HG03565 (cell line): ENCODE data around the gene CARMIL3.
"Not testable (repeated sequence)": the region's sequence is repeated elsewhere in the genome, so short reads cannot be mapped to it uniquely, and the experiment has no call there.

Source experiments
- ATAC-seq: cut with Tn5 transposase; IDR thresholded peaks from one replicate; pipeline ENCODE4 v1.9.1; 2021; ENCODE audit warnings: mild to moderate bottlenecking, moderate library complexity; ENCODE audit not compliant: unreplicated experiment

The CARMIL3 gene, protein sequence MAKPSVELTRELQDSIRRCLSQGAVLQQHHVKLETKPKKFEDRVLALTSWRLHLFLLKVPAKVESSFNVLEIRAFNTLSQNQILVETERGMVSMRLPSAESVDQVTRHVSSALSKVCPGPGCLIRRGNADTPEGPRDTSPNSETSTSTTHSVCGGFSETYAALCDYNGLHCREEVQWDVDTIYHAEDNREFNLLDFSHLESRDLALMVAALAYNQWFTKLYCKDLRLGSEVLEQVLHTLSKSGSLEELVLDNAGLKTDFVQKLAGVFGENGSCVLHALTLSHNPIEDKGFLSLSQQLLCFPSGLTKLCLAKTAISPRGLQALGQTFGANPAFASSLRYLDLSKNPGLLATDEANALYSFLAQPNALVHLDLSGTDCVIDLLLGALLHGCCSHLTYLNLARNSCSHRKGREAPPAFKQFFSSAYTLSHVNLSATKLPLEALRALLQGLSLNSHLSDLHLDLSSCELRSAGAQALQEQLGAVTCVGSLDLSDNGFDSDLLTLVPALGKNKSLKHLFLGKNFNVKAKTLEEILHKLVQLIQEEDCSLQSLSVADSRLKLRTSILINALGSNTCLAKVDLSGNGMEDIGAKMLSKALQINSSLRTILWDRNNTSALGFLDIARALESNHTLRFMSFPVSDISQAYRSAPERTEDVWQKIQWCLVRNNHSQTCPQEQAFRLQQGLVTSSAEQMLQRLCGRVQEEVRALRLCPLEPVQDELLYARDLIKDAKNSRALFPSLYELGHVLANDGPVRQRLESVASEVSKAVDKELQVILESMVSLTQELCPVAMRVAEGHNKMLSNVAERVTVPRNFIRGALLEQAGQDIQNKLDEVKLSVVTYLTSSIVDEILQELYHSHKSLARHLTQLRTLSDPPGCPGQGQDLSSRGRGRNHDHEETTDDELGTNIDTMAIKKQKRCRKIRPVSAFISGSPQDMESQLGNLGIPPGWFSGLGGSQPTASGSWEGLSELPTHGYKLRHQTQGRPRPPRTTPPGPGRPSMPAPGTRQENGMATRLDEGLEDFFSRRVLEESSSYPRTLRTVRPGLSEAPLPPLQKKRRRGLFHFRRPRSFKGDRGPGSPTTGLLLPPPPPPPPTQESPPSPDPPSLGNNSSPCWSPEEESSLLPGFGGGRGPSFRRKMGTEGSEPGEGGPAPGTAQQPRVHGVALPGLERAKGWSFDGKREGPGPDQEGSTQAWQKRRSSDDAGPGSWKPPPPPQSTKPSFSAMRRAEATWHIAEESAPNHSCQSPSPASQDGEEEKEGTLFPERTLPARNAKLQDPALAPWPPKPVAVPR (N-terminal part only)

GRCh38 chr14:24051789-24052655, at the start of gene CARMIL3:
Gene CARMIL3 (plus strand): TSS chr14:24052009. CDS start chr14:24052154, 145 bp downstream.
- ATAC-seq, result no peak

GRCh38 chr14:24006471-24006816, 45.4 kb upstream of the CARMIL3 start:
- not testable (repeated sequence) for ATAC-seq

GRCh38 chr14:24006817-24007652, 44.8 kb upstream of the CARMIL3 start:
- ATAC-seq, result peak; percentile 76

DNA sequence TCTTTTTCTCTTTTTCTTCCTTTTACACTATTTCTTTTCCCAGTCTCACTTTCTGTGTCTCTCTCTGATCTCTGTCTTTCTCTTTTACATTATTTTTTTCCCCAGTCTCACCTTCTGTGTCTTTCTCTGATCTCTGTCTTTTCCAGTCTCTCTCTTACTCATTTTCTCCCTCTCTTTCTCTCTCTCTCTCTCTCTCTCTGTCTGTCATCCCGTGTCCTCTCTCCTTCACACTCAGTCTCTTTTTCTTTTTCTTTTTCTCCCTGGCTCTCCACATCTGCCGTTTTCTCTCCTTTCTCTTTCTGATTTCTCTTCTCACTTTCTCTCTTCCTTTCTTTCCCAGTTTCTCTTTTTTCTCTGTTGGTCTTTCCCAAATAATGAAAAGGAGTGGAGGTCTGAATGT, 40.8 kb upstream of the CARMIL3 start:
- no peak for ATAC-seq

- not testable (repeated sequence) for ATAC-seq
Observed at GRCh38 chr14:24012726-24013273, 39.0 kb upstream of the CARMIL3 start.

DNA sequence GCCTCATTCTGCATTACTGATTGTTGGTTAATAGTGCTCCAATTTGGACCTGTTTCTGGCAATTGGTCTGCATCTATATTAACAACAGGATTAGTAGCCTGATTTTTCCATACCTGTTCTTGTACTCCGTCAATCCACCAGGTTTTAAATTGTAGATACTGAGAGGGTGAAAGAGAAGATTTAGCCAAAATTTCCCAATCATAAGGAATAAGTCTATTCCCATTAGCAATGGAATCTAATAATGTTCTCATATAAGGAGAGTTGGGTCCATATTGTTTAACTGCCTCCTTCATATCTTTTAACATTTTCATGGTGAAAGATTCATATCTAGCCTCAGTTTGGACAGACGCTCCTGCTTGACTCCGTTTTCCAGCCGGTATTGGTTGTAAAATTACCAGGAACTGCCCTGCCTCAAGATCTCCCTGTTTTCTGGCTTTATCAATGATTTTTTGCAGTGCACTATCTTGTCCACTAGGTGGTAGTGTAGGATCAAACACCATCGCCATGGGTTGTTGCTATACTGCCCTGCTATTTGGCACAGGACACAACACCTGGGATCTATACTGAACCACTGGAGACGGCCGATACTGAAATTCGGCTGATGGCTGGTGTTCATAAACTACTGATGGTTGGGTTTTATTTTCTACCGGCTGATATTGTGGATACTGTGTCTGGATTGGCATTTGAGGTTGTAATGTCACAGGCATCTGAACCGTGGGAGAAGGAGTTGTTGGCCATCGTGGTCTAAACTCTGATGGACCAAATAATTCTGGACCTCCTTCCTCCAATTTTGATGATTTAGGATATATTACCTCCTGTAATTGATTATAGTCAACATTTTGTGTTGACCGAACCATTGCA, 37.9 kb upstream of the CARMIL3 start:
- no peak for ATAC-seq

DNA sequence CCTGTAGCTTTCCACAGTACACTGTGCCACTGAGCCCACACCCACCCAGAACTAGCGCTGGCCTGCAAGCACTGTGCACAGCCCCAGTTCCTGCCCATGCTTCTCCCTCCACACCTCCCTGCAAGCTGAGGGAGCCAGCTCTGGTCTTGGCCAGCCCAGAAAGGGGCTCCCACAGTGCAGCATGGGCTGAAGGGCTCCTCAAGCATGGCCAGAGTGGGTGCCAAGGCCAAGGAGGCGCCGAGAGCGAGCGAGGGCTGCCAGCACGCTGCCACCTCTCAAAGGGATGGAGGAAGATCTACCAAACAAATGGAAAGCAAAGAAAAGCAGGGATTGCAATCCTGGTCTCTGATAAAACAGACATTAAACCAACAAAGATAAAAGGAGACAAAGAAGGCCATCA, 36.1 kb upstream of the CARMIL3 start:
- not testable (repeated sequence) for ATAC-seq

DNA sequence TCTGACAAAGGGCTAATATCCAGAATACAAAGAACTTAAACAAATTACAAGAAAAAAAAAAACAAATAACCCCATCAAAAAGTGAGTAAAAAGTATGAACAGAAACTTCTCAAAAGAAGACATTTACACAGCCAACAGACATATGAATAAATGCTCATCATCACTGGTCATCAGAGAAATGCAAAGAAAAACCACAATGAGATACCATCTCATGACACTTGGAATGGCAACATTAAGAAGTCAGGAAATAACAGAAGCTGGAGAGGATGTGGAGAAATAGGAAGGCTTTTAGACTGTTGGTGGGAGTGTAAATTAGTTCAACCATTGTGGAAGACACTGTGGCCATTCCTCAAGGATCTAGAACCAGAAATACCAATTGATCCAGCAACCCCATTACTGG, 32.8 kb upstream of the CARMIL3 start:
- not testable (repeated sequence) for ATAC-seq

GRCh38 chr14:24019944-24020343, 31.9 kb upstream of the CARMIL3 start:
- not testable (repeated sequence) for ATAC-seq

- ATAC-seq, result not testable (repeated sequence)
Observed at GRCh38 chr14:24020520-24020919, 31.3 kb upstream of the CARMIL3 start.

- not testable (repeated sequence) for ATAC-seq
Observed at GRCh38 chr14:24024939-24025418, 26.8 kb upstream of the CARMIL3 start.

DNA sequence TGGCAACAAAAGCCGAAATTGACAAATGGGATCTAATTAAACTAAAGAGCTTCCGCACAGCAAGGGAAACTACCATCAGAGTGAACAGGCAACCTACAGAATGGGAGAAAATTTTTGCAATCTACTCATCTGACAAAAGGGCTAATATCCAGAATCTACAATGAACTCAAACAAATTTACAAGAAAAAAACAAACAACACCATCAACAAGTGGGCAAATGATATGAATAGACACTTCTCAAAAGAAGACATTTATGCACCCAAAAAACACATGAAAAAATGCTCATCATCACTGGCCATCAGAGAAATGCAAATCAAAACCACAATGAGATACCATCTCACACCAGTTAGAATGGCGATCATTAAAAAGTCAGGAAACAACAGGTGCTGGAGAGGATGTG, 22.1 kb upstream of the CARMIL3 start:
- ATAC-seq, result not testable (repeated sequence)

- ATAC-seq, result not testable (repeated sequence)
Observed at GRCh38 chr14:24031331-24031730, 20.5 kb upstream of the CARMIL3 start.

DNA sequence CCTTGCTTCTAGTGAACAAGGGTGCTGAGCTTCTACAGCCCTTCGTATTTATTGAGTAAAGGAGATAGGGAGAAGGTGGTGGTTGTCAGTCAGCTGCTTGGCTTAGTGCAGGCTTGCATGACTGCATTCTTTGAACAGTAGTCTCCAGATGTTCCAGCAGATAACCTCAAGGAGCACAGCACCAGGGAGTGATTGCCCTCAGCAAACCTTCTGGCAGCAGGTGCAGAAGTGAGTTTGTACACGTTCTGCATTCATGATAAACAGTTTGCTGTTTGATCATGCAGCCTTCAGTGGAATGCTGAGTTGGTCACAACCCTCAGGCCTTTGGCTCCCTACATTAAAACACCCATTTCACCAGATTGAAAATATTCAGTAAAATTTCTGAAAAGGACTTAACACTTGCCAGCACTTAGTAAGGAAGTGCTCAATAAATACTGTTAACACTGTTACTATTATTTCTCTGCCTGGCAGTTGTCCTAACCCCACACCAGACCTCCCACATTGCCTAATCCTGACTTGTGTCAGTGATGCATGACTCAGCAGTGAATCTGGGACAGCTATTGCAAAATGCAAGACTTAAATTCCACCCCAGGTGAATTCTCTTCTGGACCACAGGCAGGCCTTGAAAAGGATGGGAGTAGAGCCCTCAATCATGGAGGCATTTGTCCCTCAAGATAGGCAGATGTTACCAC, 18.9 kb upstream of the CARMIL3 start:
- ATAC-seq, result no peak

GRCh38 chr14:24035769-24036168, 16.0 kb upstream of the CARMIL3 start:
- ATAC-seq, result not testable (repeated sequence)

DNA sequence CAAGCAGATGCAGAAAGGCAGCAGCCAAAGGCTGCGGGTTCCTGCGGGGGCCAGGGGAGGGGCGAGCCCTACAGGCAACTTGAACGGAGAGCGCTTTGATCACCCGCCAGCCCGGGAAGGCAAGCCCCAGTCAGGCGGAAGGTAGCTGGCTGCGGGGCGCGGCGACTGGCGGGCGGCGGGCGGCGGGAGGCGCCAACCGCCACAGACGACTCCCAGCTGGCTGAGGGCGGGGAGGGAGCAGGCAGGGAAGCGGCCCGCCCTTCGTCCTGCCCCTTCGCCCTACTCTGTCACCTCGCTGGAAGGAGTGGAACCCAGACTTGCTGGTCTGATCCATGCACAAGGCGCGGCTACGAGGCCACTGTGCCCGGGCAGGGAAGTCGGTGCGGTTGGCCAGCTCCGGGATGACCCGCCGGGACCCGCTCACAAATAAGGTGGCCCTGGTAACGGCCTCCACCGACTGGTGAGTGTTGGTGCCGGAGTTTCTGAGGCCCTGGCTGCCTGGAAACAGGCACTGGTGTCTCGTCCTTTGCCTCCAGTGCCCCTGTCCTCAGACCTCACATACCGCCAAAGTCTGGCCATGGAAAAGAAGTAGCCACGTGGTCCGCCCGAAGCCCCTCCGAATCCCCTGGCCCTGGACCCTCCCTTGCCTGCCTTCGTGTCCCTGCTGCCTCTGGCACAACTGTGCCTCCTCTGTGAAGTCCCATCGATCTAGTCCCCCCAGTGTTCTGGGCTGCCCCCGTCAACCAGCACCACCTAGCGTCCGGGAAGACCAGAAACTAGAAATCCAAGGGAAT, 15.4 kb upstream of the CARMIL3 start:
- ATAC-seq, result no peak
